ENCODE measurements around the gene RNF112.

GRCh38 chr17:19448341-19449268 lies 37.6 kb downstream of the RNF112 start:
- TF ChIP-seq POLR2A (IDR thresholded peaks at IDR 0.05; ENCODE audit: low read depth, low read length): no peak
- no peak for TF ChIP-seq POLR2AphosphoS5 (IDR thresholded peaks at IDR 0.05; ENCODE audit: low read depth, low read length)
- no peak for TF ChIP-seq TAF1 (IDR thresholded peaks at IDR 0.05; ENCODE audit: low read depth, low read length)
- TF ChIP-seq SPI1 (IDR thresholded peaks at IDR 0.05; ENCODE audit: low read depth, low read length): no peak
